ENCODE measurements around the gene RASAL1. TPM values are rescaled to one million over a fixed set of nuclear protein-coding genes. Genes with fewer than 3 reads are reported as not detected.

Gene RASAL1
- total RNA-seq, 1 donor from 2014 or later = 36.5 TPM

GRCh38 chr12:113072136-113072535, 63.4 kb downstream of the RASAL1 start:
- DNase-seq (ENCODE audit: low read depth) = no peak

- no peak for DNase-seq (ENCODE audit: low read depth)
Measured at GRCh38 chr12:113071135-113072112, 64.1 kb downstream of the RASAL1 start.

DNA sequence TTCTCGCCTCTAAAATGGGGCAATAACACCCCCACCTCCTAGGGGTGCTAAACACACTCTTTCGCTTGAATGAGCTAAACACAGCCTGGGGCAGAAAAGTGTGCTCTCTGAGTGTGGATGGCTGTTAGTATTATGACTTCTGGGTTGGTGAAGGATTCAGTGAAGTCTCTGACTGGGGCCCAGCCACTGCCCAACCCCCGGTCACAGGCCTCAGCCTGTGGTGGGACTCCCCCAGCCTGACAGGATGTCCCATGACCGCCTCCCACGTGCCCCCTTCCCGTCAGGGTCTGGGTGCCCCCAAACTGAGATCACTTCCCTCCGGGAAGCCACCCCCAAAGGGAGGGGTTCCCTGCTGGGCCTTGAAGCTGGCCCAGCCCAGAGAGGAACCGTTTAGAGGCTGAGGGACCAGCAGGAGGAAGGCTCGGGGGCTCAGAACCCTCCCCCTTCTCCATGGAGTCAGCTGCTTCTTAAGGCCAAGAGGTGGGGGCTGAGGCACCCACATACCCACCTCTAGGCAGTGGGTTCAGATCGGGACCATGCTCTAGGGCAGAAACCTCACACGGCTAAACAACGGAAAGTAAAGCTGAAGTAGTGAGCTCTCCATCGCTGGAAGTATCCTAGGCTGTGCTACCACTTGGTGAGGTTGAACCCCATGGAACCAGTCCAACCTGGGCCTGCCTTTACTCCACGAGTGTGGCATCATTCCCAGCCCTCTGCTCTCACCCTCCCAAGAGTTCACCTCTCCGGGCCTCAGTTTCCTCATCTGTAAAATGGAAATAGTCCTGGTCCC, 65.2 kb downstream of the RASAL1 start:
- no peak for DNase-seq (ENCODE audit: low read depth)

DNA sequence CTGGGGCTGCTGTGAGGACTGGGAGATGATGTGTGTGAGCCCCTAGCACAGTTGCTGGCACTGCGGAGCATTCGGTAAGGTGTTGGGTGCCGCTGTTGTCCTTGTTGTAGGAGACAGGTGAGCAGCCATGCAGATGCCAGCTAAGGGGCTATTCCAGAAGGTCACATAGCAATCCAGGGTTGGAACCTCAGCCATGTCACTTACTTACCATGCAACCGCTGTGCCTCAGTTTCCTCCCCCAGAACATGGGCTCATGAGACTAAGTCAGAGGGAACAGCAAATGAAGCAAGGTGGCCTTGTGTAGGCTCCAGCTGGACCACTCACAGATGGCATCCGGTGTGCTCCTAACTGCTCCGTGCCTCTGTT, 65.8 kb downstream of the RASAL1 start:
- no peak for DNase-seq (ENCODE audit: low read depth)

DNA sequence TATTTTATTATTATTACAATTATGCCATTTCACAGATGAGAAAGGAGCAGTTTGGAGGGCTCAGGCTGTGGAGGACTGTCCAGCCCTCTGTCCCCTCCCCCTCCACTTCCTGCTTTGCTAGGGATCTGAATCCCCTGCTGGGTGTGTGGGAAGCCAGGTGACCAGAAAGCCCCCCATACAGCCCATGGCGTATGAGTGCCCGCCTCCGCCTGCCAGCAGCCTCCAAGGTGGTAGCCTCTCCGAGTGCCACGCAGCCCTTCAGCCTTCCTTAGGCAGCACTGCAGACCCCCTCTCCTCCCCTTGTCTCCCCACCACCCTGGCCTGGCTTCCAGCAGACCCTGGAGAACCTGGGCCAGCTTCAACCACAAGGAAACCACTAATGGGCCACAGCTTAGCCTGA, 66.4 kb downstream of the RASAL1 start:
- no peak for DNase-seq (ENCODE audit: low read depth)

GRCh38 chr12:113067987-113068935, 67.3 kb downstream of the RASAL1 start:
- DNase-seq (ENCODE audit: low read depth) = no peak

DNA sequence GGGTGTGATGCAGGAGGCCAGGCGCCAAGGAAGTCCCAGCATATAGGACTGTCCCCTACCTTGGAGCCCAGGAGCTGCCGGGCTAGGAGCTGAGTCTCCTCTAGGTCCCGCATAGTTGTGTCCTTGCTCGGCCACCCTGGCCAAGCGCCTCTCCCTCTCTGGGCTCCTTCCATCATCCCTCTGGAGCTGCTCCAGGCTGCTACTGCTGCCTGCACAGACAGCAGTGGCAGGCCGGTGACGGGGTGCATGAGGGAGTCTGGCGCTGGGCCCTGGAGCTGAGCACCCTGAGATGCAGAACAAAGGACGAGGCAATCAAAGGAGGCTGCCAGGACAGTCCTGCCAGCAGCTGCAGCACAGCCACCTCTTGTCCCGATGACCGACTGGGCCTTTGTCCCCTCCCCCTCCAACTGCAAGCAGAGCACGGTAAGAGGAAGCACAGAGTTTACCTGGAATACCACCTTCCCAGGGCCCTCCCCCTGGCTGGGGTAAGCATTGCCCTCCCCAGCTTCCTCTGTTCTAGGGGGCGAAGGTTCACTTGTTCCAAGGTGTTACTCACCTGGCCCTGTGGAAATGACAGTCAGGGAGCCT, 68.7 kb downstream of the RASAL1 start:
- DNase-seq (ENCODE audit: low read depth) = no peak

DNA sequence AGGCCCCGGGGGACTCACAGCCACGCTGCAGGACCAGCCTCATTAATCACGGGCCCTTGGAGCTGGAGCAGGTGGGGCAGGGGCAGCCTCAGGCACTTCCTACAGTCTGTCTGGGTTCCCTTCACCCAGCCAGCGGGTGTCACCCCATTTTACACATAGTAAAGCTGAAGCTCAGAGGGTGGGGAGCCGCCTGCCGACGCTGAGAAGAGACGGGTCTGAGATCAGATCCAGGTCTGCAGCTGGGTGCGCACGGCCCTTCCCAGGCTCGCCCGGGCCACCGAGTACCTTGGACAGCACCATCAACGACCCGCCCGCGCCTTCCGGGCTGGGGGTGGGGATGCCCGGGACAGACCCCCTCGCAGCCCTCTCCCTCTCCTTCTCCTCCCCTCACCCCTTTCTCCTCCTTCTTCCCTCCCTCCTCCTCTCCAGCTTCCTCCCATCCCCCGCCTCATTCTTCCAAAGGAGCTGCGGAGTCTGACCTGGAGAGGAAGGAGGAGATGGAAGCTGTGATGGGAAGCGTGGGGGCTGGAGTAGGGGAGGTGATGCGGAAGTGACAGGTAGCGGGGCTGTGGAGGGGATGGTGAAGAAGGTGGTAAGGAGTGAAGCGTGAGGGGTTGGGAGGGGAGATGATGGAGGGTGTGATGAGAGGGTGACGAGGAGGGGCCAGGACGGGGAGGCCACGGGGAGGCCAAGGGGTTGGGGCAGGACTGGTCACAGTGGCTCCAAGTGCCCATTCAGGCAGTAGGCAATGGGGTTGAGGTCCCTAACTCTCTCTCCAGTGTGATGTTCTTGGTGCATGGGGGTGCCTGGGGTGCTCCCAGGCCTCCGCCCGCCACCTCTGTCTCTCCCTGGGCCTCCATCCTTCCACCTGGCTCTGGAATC, 70.2 kb downstream of the RASAL1 start:
- no peak for DNase-seq (ENCODE audit: low read depth)

- no peak for DNase-seq (ENCODE audit: low read depth)
Measured at GRCh38 chr12:113064395-113065125, 71.0 kb downstream of the RASAL1 start.

DNA sequence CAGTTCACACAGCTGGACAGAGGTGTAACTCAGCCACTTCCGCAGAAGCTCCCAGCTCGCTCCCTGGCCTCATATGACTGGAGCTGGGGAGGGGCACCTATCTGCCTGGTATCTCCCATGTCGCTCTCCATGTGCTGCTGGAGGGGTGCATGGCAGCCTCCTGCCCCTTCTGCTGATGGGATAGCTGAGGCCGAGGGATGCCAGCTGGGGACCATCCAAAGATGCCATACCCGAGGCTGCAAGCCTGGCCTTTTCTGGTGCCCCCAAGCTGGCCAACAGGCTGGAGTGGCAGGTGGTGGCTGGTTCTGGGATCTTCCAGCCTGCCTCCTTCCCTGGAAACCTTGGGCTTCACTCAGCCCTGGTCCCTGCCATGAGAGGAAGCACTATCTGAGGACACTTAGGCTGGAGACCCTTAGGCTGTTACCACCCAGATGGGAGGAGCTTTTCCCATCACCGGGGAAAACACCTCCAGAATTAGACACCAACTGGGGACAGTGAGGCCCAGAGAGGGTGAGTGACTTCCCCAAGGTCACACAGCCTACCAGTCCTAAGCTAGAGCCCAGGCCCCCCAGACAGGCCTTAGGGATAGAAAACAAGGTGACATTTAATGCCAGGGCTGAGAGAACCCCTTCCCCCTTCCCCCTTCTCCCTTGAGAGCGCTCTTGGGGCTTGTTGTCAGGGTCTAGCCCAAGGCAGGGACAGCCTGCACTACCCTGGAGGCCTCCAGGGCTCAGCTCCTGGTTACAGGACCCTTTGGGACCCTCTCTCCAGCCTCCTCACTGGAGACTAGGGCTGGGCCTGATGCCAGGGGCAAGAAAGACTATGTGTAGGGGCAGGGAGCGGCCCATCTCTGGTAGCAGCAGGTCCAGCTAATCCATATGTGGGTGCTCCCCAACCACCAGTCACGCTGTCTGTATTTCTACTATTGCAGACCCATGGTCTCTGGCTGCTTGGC, 71.9 kb downstream of the RASAL1 start:
- DNase-seq (ENCODE audit: low read depth) = no peak

DNA sequence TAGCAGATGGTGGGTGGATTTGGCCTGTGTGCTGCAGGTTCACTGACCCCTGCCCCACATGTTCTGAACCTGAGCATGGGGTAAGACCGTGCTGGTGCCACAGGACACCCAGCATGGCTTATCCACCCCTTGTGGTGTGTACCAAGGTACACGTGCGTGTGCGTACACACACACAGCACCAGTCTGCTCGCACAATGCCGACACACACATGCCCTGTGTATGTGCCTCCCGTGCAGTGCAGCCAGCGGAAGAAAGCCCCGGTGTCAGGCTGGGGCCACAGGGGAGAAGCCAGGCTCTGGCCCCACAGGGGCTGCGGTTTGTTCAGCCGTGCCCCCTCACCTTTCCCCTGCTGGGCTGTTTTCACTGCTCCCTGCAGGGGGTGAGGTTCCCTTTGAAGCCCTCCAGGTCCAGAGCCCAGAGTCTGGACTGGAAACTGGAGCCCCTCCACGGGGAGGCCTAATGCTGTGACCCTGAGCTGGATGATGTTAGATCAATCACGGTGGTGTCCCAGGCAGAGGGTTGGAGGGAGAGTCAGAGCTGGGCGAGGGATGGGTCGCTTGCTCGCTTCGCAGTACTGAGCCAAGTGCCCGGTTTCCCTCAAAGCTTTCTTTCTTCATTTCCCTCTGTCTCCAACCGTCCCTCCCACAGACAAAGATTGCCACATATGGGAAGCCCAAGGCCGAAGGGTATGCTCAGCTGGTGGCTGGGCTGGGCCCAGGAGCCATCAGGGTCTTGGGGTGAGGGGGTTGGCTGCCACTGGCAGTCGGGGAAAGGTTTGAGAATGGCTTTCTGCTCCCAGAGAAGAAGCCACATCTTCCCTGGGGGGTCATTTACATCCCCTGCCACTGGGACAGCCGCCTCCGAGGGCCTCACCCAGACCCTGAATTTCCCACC, 72.8 kb downstream of the RASAL1 start:
- no peak for DNase-seq (ENCODE audit: low read depth)

DNA sequence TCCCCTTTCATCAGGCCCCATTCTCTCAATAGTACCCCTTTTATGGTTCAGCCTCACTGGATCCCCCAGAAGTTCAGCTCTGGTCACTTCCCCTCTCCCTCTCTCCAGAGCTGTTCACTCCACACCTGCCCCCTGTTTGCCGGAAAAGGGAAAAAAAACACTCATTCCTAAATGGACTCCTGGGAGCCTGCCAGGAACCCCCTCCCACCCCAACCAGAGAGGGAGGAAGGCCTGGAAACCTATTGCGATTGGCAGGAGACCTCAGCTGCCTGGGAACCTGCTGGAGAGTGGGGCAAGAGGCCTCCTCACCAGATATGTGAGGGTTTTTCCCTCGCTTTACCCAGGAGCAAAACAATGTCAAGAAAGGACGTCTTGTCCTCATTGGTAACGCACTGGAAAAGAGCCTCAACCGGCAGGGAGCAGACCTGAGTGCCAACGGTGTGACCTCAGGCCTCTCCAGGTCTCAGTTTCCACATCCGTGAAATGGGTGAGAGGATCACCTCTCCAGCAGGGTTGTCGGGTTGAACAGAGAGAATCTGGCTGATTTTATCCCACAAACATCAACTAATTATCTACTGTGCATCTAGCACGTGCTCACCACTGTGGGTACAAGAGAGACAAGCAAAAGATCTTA, 74.4 kb downstream of the RASAL1 start:
- no peak for DNase-seq (ENCODE audit: low read depth)

- DNase-seq (ENCODE audit: low read depth) = no peak
Measured at GRCh38 chr12:113060336-113060960, 75.1 kb downstream of the RASAL1 start.

DNA sequence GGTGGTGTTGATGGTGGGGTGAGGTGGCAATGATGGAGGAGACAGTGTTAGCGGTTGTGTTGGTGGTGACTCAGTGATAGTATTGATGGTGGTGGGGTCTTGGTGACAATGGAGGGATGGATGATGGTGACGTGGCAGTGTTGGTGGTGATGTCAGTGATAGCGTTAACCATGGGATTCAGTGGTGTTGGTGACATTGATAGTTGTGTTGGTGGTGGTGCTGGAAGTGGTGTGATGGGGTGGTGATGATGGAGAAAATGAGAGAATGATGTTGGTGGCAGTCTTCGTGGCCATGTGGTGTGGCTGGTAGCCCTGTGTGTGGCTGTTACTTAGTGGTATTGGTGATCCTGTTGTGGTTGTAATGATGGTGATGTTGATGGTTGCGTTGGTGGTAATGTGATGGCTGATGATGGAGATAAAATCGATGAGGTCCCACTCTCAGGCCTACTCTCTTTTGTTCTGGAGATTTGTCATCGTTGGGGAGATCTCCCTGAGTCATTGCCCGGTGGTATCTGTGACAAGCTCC, 76.4 kb downstream of the RASAL1 start:
- no peak for DNase-seq (ENCODE audit: low read depth)

GRCh38 chr12:113058553-113058952, 77.0 kb downstream of the RASAL1 start:
- DNase-seq (ENCODE audit: low read depth) = no peak

All from renal cortical epithelial cell (primary cell).